ENCODE results near the gene LTV1. TPM values are rescaled to one million over a fixed set of nuclear protein-coding genes. Genes with fewer than 3 reads are reported as not detected.
"Not testable (repeated sequence)": the region's sequence is repeated elsewhere in the genome, so short reads cannot be mapped to it uniquely, and the experiment has no call there.

LTV1 gene
- total RNA-seq, result 21.2 and 28.3 TPM in 2 replicates
- 14.6 TPM for polyA plus RNA-seq (2012)

DNA sequence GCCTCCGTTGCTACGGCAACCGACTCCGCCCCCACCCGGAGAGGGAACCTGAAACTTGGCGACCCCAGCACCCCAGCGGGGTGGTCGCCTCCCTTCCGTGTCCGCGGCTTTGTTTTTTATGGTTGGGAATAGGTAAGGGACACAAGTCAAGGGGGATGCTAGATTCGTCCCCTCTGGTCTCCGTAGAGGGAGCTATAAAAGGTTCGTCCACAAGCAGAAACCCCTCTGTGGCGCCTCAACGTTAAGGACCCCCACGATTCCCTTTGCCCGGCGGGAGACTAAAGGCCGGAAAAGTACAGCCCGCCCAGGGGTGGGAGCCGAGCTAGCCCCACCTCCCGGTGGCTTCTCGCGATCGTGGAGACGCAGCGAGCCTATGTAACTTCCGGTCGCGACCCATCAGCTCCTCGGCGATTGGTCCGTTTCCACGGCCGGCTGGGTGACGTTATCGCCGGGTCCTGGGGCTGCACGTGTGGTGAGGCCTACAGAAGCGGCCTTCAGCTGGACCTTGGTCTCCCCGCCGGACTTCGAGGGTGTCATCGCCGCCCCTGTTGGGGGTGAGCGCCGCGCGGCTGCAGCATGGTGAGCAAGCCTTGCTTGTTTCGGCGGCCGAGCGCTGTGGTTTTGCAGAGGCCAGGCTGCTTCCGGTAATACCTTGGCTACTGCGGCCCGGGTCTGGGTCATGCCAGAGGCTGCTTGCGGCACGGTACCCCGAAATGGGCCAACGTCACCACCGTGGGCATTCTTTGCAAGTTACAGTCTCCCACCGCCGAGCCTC lies at the start of gene LTV1:
TSS of gene LTV1 (plus strand) at position 437 of the 775 bp plus-strand sequence. CDS start at position 577, 140 bp downstream.
- DNase-seq (ENCODE audit: low read depth), result peak; percentile 98

DNA sequence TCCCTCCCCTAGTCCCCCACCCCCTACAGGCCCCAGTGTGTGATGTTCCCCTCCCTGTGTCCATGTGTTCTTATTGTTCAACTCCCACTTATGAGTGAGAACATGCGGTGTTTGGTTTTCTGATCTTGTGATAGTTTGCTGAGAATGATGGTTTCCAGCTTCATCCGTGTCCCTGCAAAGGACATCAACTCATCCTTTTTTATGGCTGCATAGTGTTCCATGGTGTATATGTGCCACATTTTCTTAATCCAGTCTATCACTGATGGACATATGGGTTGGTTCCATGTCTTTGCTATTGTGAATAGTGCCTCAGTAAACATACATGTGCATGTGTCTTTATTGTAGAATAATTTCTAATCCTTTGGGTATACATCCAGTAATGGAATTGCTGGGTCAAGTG lies 46.6 kb upstream of the LTV1 start:
- not testable (repeated sequence) for DNase-seq (ENCODE audit: low read depth)

- DNase-seq (ENCODE audit: low read depth), result not testable (repeated sequence)
These were observed 44.7 kb upstream of the LTV1 start for GRCh38 chr6:143798487-143798886.

GRCh38 chr6:143802833-143803565 lies 40.1 kb upstream of the LTV1 start:
- no peak for DNase-seq (ENCODE audit: low read depth)

DNA sequence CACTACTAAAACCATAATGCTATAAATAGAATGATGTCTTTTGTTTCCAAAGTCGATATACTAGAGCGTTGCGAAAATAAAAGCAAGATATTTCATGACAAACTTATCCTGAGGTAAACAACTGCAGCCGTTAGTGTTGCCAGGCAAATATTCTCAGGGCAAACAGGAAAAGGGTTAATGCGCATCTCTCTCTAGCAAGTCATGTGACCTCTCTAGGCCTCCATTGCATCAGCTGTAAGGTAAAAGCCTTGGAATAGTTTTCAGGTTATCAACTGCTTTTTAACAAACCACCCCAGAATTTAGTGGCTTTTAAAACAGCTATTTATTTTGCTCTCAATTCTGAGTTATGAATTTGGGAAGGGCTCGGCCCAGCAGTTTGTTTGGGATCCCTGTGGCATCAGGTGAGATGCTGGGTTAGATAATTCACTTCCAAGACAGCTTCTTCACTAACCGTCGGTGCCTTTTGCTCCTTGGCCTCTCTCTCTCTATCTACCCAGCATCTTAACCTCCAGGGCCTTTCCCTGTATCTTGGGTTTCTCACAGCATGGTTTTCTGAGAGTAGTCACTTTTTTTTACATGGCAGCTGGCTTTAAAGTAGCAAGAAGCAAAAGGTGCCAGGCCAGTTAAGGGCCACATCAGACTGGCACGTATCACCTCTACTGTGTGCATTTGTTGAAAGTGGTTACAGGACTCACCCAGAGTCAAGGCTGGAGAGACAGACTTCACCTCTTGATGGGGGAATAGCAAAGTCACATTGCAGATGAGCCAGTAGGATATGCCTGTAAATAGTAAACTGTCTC lies 39.2 kb upstream of the LTV1 start:
- DNase-seq (ENCODE audit: low read depth), result no peak

- DNase-seq (ENCODE audit: low read depth), result no peak
These were observed 38.3 kb upstream of the LTV1 start for GRCh38 chr6:143804835-143805239.

DNA sequence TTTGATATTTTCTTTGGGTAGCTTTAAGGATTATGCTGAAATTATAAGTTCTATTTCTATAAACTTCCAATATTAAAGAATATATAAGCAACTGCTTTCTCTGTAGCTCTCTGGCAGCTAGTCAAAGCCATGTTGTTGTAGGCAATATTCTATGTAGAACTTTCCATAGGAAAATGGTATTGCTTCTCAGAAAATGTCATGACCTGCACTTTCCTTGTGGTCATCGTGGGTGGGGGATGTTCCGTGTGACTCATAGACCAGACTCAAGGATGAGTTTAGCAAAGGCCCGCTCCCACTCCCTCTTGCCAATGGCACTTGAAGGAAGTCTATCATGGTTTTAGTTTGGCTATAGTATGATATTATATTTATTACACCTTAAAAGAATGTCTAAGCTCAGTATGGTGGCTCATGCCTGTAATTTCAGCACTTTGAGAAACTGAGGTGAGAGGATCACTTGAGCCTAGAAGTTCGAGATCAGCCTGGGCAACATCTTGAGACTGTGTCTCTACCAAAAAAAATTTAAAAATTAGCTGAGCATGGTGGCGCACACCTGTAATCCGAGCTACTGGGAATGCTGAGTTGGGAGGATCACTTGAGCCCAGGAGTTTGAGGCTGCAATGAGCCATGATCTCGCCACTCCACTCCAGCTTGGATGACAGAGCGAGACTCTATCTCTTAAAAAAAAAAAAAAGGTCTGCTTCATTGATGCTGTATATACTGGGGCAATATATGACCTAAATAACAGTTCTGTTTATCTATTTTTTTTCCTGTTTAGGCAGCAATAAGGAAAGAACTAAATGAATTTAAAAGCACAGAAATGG lies 36.6 kb upstream of the LTV1 start:
- peak; percentile 51 for DNase-seq (ENCODE audit: low read depth)

GRCh38 chr6:143807103-143807772 lies 35.9 kb upstream of the LTV1 start:
- DNase-seq (ENCODE audit: low read depth), result no peak

GRCh38 chr6:143810745-143811144 lies 32.4 kb upstream of the LTV1 start:
- no peak for DNase-seq (ENCODE audit: low read depth)

GRCh38 chr6:143811501-143812157 lies 31.5 kb upstream of the LTV1 start:
- DNase-seq (ENCODE audit: low read depth), result no peak

- no peak for DNase-seq (ENCODE audit: low read depth)
These were observed 25.5 kb upstream of the LTV1 start for GRCh38 chr6:143817621-143818020.

DNA sequence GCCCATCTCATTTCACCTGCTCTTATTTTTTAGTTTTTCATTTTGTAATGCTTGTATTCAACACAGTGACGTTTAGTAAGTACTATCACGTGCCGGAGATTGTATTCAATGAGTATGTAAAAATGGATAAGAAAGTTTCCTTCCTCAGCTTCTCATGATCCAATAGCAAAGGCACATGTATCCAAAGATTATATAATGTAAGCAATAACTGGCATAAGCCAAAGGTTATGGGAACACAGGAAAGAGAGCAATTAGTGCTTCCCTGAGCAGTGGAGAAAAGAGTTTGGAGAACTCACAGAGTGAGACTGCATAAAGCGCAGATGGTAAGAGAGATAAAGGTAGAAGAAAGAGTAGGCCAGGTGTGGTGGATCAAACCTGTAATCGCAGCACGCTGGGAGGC lies 21.8 kb upstream of the LTV1 start:
- no peak for DNase-seq (ENCODE audit: low read depth)

GRCh38 chr6:143822584-143823024 lies 20.5 kb upstream of the LTV1 start:
- DNase-seq (ENCODE audit: low read depth), result no peak

DNA sequence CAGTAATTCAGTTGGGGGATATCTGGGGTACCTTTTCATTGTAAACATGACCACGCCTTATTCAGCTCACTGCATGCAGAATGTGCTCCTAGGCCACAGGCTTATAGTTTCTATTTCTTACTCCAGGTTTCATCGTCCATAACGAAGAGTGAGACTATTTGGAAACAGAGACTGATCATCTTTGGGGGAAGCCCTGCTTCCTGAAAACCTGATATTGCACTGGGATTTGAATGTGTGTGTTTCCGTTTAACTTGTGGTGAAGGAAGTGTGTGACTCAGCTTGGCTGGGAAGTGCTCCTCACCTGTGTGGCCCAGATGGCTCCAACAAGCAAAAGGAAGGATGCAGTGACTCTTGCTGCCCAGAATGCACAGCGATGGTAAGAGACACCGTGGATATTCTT lies 19.6 kb upstream of the LTV1 start:
- no peak for DNase-seq (ENCODE audit: low read depth)

- DNase-seq (ENCODE audit: low read depth), result no peak
These were observed 14.6 kb upstream of the LTV1 start for GRCh38 chr6:143828572-143828971.

GRCh38 chr6:143836150-143836549 lies 7.0 kb upstream of the LTV1 start:
- DNase-seq (ENCODE audit: low read depth), result no peak

DNA sequence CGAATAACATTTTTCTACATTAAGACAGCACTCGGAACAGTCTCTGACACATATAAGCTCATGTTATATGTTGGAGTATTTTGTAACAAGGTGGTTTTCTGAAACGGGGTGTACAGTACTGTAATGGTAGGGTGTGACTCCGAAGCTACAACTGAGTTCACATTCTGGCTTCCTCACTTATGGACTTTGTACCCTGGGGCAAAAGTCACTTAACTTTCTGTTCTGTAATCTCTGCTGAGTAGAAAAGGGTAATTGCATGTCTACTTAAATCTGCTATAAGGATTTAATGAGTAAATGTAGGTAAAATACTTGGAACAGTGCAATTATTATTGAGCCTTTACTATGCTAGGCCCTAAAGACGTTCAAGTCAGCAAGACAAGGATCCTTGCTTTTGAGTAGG lies 4.7 kb upstream of the LTV1 start:
- no peak for DNase-seq (ENCODE audit: low read depth)

GRCh38 chr6:143839196-143839595 lies 3.9 kb upstream of the LTV1 start:
- no peak for DNase-seq (ENCODE audit: low read depth)

- DNase-seq (ENCODE audit: low read depth), result no peak
These were observed 2.4 kb upstream of the LTV1 start for GRCh38 chr6:143840595-143841265.
